HG03066 (cell line): ENCODE results near the gene DCTPP1.
"Not testable (repeated sequence)": the region's sequence is repeated elsewhere in the genome, so short reads cannot be mapped to it uniquely, and the experiment has no call there.

Experiments
- ATAC-seq: cut with Tn5 transposase; IDR thresholded peaks from one replicate; pipeline ENCODE4 v1.9.1; 2021; ENCODE audit warnings: low read depth; ENCODE audit not compliant: unreplicated experiment

DCTPP1 gene

DNA sequence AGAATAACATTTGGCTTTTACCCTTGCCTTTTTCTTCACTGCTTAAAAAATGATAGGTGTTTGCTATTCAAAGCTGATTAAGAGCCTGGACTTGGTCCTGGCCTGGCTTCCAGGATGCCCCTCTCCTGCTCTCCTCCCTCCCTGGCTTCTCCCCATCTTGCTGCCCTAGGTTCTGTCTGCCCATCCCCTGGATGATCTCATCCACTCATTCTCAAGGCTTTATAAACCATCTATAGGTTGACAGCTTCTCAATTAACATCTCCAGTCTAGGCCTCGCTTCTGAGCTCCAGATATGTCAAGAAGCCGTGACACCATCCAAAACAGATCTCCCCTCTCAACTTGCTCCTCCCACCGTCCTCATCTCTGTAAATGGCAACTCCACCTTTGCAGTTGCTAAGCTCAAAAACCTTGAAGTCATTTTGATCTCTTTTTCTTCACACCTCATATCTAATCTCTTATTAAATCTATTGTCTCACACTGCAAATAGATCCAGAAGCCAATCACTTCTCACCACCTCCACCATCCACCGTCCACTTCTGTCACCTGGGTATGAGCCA is 13.7 kb downstream of the DCTPP1 start:
- no peak for ATAC-seq

DNA sequence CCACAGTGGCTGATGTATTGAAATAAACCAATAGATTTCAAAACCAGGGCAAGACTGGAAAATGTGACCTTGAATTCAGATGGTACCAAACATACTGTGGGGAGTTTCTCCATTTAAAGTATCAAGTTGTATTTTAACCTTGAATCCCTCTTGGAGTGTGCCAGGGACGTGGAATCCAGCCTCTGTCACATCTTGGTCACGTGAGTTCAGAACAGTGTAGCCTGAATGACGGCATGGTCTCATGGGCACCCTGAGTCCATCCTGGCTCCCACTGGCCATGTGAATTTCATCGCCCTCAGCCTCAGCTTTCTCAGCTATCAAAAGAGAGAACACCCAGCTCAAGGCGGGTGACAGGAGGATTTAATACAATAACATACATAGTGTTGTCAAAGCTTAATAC is 15.7 kb downstream of the DCTPP1 start:
- no peak for ATAC-seq

DNA sequence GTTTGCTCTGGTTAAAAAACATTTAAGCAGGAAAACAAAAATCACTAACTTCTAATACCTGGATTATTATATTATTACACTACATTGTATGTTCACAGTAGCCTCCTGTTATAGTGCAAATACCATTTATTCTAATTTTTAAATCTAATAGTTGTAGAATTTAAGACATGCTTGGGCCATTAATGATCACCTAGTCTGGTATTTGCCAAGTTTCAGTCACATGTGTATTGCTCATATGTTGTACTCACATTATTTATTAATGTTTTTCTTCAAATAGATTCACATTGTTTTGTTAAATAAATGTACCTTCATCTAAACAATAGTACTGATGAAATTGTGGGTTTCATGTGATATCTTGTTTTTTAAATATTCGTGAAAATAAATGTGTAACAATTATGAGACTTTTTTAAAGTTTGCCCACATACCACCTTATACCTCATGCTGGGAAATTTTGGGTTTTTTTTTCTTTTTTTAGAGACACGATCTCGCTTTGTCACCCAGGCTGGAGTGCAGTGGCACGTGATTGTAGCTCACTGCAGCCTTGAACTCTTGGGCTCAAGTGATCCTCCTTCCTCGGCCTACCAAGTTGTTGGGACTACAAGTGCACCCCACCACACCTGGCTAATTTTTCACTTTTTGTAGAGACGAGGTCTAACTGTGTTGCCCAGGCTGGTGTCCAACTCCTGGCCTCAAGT is 16.6 kb downstream of the DCTPP1 start:
- no peak for ATAC-seq

DNA sequence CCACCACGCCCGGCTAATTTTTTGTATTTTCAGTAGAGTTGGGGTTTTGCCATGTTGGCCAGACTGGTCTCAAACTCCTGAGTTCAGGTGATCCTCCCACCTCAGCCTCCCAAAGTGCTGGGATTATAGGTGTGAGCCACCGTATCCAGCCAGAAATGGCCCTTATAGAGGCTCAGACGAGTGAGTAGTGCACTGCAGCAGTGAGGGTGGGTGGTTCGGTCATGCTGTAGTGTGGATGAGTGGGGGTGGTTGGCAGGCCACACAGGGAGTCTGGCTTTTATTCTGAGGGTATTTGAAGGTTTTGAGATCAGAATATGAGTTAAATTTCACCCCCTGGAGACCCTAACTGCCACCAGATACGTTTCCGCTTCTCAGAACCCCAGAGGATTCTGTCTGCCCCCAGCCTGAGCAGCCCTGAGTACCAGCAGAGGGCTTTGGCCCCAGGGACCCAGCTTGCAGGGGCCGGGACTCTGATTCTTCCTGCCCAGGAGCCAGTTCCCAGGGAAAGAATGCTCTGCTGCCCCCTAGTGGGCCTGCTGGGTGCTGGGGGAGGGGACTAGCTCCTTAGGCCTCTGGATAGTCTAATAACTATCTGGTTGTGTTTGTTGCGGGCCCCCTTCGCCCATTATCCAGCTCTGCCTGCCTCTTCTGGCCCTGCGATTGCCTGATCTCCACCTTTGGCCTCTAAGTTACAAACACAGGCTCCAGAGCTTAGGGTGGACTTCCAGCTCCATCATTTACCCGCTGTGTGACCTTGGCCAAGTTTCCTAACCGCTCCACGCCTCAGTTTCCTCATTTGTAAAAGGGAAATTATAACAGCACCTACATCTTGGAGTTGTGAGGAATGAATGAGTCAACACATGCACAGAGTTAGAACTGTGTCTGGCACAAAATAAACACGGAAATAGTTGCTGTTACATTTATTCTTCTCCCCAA is 20.4 kb downstream of the DCTPP1 start:
- ATAC-seq = peak; percentile 53

DNA sequence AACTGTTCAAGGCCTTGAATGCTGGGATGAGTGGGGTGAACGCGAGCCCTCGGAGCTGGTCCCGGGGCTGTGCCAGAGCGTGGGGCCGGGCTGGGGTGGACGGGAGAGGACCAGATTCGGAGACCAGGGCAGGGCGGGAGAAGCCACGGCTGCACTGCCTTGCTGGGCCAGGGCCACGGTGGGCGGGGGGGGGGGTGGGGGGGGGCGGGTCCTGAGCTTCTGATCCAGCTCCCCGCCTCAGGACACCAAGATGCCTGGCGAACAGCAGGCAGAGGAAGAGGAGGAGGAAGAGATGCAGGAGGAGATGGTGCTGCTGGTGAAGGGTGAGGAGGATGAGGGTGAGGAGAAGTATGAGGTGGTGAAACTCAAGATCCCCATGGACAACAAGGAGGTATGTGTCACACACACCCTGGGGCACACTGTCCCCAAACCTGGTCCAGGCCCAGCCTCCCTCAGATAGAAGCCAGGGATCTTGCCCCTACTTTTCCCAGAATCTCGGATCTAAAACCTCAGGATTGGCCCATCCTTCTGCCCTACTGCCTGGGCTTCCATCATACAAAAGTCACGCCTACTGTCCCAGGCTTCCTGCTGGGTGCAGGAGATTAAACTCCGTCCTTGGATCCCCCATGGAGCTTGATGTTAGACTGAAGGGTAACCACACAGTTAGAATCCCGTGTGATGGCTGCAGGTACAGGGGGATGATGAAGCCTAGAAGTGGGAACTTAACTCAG is 21.9 kb downstream of the DCTPP1 start:
- no peak for ATAC-seq

DNA sequence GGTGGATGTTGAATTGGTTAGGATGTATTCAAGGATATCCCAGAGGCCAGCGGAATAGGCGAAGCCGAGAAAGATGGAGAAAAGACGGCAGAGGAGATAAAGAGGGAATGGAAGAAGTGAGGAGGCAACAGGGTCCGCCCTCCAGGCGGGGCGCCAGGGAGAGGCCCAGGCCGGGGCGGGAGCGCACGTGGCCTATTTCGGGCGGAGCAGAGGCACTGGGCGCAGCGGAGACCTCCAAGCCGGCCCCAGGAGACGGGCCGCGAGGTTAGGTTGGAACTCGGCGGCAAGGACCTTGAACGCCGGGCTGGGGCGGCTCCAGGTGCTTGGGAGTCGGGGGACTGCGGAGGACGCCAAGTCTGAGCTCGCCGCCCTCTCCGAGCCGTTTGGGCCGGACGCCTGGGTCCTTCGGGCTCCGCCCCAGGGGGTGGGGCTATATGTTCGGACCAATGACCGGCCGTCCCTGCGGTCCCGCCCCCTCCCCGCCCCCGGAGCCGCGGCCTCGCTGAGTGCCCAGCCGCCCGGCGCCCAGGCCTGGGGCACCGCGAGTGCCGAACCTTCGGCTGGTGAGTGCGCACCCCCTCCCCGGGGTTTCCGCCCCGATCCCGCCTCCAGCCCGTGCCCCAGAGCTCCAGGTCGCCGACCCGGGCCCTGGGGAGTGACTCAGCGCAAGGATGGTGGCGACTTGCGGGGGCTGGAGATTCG is 22.6 kb downstream of the DCTPP1 start, which contains the start of gene ZNF771:
Gene ZNF771 (plus strand): TSS at position 505 of the 702 bp plus-strand sequence. CDS start 448 bp downstream, outside the sequence.
- ATAC-seq = peak; percentile 67

DNA sequence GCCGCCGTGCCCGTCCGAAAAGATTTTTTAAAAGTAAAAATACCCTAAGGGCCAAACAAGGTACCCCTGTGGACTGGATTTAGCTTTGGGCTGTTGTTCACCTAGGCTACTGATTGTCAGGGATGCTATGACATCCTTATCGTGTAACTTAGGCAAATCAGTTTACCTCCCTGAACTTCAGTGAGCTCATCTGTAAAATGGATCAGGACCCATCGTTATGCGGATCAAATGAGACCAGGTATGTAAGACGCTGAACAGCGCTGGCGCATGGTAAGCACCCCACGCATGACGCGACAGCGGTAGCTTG is 23.1 kb downstream of the DCTPP1 start:
- ATAC-seq = no peak

DNA sequence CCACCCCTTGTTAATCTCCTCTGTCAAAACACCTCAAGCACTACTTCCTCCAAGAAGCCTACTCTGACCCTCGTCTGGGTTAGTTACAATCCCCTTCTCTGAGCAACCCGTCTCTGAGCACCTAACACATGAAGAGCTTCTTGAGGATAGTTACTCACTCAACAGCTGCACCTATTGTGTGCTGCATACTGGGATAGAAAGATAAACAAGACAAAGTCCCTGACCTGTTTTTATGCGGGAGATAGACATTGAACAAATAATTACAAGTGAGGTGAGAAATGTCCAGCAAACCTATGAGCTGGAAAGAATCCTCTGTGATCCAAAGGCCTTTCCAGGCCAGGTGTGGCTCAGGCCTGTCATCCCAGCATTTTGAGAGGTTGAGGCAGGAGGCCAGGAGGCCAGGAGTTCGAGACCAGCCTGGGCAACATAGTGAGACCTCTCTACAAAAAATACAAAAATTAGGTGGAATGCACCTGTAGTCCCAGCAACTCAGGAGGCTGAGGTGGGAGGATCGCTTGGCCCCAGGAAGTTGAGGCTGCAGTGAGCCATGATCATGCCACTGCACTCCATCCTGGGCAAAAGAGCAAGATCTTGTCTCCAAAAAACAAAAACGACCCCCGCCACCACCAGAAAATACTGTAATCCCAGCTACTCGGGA is 27.9 kb downstream of the DCTPP1 start:
- no peak for ATAC-seq

DNA sequence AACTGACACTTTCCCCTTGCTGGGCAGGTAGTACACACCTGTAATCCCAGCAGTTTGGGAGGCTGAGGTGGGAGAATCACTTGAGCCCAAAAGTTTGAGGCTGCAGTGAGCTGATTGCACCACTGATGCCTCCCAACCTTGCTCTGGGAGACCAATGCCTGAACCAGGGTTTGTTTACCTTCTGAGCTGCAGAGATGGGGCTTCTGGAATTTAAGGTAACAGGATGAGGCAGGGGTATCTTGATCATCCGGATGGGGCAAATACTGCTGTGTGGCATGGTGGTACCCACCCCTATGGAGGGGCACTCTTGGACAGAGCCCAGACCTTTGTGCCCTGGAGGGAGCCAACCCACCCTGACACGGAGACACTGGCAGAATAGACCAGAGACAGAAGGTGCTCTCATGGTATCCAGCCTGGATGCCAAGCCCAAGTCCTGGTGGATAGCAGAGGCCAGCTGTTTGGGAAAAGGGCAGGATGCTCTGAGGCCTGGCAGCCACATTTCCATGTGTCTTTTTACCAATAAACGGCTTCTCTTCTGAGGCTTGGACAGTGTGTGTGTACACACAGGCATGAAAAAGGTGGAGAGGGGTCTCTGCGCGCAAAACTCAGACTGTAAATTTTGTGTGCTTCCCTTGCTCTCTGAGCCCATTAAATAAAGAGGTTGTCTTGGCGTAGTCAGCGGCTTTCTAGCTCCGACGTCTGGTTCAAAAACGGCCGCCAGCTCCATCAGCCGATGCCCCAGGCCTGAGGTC is 30.2 kb downstream of the DCTPP1 start:
- ATAC-seq = no peak

DNA sequence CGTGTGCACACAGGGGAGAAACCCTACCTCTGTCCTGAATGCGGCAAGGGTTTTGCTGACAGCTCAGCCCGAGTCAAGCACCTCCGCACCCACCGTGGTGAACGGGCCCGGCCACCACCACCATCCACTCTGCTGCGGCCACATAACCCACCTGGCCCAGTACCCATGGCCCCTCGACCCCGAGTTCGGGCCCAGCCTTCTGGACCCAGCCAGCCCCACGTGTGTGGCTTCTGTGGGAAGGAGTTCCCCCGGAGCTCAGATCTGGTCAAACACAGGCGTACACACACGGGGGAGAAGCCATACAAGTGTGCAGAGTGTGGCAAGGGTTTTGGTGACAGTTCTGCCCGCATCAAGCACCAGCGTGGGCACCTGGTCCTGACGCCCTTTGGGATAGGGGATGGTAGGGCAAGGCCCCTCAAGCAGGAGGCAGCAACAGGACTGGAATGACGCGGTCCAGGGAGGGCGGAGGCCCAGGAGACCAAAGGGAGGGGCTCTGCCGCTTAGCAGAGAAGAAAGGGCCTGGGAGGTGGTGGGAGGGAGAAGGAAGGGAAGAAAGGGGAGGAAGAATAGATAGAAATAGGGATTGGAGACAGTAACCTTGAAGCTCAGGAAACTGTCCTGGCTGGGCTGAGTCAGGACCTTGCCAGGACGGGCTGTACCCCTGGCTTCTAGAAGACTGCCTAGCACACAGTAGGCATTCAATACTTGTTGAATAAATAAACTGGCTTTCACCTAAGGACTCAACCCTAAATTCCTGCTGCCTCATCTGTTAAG is 31.0 kb downstream of the DCTPP1 start:
- no peak for ATAC-seq

DNA sequence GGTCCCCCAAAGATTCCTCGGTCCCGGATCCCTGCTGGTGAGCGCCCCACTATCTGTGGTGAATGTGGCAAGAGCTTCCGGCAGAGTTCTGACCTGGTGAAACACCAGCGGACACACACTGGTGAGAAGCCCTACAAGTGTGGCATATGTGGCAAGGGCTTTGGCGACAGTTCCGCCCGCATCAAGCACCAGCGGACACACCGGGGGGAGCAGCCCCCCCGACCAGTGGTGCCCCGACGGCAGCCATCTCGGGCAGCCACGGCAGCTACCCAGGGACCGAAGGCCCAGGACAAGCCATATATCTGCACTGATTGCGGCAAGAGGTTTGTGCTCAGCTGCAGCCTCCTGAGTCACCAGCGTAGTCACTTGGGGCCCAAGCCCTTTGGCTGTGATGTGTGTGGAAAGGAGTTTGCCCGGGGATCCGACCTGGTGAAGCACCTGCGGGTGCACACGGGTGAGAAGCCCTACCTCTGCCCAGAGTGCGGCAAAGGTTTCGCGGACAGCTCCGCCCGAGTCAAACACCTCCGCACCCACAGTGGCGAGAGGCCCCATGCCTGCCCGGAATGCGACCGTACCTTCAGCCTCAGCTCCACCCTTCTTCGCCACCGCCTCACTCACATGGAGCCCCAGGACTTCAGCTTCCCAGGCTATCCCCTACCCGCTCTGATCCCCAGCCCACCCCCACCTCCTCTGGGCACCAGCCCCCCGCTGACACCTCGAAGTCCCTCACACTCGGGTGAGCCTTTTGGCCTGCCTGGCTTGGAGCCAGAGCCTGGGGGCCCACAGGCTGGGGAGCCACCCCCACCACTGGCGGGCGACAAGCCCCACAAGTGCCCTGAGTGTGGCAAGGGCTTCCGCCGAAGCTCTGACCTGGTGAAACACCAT is 31.8 kb downstream of the DCTPP1 start:
- no peak for ATAC-seq

DNA sequence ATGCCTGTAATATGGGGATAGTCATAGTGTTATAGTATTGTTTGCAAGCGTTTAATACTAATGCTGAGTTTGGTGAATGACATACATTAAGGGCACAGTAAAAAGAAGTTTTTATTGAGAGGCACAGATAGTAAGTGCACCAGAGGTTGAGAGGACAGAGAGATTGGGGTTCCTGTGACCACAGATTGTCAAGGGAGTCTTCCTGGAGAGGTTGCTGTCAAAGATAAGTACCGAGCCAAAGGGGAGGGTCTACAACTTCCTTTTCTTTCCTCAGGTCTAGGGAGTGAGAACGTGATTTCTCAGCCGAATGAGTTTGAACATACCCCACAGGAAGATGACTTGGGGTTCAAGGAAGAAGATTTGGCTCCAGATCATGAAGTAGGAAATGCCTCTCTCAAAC is 32.8 kb downstream of the DCTPP1 start:
- ATAC-seq = no peak

DNA sequence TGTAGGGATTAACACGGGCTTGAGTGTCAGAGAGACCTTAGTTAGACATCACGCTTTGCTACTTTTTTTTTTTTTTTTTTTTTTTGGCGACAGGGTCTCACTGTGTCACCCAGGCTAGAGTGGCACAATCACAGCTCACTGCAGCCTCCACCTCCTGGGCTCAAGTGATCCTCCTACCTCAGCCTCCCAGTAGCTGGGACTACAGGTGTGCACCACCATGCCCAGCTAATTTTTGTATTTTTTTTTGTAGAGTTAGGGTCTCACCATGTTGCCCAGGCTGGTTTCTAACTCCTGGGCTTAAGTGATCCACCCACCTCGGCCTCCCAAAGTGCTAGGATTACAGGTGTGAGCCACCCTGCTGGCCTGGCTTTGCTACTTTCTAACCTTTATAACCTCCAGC is 33.2 kb downstream of the DCTPP1 start:
- not testable (repeated sequence) for ATAC-seq

DNA sequence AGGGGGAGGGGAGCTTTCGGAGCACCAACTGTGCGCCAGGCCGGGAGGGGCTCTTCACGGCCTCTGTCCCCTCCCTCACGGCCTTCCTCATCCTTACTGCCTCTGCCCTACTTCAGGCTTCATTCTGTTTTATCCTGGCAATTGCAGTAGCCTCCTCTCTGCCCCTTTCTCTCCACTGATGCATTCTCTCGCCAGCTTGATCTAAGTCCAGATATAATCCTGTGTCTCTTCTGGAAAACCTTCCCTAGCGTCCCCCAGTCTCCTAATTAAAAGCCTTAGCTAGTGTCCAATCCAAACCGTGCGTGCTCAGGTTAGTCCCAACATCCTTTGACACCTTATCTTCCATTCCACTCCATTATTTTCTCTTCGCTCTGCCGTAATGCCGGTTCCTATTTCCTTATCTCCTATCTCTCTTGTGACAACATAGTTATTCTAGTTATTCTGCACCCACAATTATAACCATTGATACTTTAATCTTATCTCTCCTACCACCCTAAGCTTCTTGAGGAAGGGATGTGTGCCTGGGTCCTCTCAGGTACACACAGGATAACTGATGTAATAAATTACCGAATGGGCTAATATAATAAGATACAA is 33.7 kb downstream of the DCTPP1 start:
- ATAC-seq = no peak

DNA sequence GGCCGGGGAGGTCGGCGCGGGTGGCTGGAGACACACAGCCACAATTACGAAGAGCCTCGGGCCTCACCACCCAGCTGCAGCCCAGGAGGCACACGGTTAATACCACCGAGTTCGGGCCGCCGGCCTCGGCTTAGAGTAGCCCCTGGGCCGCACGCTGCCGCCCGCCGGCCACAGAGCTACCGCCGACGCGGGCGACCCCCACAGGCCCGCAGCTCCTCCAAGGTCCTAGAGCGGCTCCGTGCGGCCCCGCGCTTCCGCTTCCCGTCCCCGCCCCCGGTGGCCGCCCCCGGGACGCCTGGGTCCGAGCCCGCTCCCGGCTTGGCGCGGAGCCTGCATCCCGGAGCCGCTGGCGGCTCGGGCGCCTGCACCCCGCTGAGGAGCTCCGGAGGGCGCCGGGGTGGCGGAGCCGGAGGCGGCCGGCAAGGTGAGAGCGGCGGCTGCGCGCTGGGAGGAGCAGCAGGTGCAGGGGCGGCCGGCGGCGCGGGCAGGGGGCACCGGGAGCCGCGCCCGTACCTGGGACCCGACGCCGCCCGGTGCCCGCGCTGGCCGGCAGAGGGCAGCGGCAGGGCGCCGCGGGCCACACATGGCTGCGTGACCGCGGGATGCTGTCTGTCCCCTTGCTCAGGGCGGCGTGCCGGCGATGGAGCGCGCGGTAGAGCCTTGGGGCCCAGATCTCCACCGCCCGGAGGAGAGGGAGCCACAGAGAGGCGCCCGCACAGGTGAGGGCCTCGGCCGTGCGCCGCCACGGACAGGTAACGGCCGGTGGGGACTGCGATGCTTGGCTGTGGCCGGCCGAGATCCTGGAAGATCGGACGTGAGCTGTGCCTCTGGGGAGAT is 34.5 kb downstream of the DCTPP1 start, which contains the start of gene ZNF48:
Gene ZNF48 (plus strand): TSS at position 266 of the 837 bp plus-strand sequence. CDS start 375 bp downstream, at position 641.
- ATAC-seq = no peak

DNA sequence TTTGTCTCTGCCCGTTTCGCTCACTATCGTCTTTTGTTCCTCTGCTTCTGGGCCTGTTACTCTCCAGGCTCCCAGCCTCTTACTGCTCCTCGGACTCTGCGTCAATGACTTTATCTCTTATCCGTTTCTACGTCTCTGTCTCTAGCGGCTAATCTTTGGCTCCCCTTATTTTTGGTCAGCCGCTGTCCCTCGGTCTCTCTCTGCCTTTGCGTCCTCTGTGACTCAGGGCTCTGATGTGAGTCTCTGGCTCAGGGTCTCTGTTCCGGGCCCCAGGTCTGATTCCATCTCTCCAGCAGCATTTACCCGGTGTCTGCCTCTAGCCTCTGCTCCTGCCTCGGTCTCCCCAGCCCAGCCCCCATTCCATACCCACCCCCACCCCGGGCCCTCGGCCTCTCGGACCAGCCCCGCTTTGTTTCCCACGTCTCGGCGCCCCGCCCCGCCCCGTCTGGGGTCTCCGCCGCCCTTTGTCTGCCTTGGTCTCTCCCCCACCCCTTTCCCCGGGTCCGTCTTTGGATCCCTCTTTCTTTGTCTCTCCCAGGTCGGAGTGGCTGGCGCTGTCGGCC is 35.2 kb downstream of the DCTPP1 start:
- ATAC-seq = no peak
